Measurements from ENCODE around the gene TMPRSS11E.
"Not testable (repeated sequence)": the region's sequence is repeated elsewhere in the genome, so short reads cannot be mapped to it uniquely, and the experiment has no call there.

The TMPRSS11E gene, protein sequence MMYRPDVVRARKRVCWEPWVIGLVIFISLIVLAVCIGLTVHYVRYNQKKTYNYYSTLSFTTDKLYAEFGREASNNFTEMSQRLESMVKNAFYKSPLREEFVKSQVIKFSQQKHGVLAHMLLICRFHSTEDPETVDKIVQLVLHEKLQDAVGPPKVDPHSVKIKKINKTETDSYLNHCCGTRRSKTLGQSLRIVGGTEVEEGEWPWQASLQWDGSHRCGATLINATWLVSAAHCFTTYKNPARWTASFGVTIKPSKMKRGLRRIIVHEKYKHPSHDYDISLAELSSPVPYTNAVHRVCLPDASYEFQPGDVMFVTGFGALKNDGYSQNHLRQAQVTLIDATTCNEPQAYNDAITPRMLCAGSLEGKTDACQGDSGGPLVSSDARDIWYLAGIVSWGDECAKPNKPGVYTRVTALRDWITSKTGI

DNA sequence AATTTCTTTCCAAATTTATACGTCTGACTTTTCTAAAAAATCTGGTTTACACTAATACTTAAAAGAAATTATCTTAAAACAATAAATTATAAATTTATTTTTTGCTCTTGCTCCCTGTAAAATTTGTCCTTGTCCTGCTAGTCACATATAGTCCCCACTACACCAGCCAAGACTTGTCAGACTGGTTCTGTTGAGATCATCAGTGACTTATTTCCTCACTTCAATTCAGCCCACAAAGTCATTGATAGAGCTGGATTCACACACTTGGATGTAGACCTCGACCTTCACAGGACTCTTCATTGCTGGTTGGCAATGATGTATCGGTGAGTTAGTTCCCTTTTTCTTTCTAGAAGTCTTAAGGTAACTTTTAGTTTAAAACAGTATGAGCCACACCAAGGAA lies at the start of gene TMPRSS11E:
TSS of gene TMPRSS11E (plus strand) at position 263 of the 400 bp plus-strand sequence. CDS start at position 313, 50 bp downstream.
- Histone ChIP-seq H3K4me3 (ENCODE audit: low read depth in 1 of 2, low read length in 2 of 2) (no peak within 1 kb of the TSS), H3K27me3 (ENCODE audit: control insufficient read depth in 1 of 2, insufficient read depth in 2 of 2, low read length in 2 of 2) (no peaks in the 10 kb centered on the region), H3K27ac (ENCODE audit: low read depth, low read length) (no peak within 1 kb of the TSS), H3K9ac (ENCODE audit: low read depth in 1 of 2, low read length in 2 of 2) (no peak within 1 kb of the TSS), H3K4me1 (ENCODE audit: control insufficient read depth in 1 of 2, insufficient read depth in 2 of 2, low read length in 2 of 2) (no peaks in the 10 kb centered on the region), H3K9me3 (ENCODE audit: control insufficient read depth in 1 of 2, low read length in 2 of 2) (no peaks in the 10 kb centered on the region), H3K36me3 (ENCODE audit: control insufficient read depth in 1 of 2, insufficient read depth in 2 of 2, low read length in 2 of 2) (no peaks in the 10 kb centered on the region)

DNA sequence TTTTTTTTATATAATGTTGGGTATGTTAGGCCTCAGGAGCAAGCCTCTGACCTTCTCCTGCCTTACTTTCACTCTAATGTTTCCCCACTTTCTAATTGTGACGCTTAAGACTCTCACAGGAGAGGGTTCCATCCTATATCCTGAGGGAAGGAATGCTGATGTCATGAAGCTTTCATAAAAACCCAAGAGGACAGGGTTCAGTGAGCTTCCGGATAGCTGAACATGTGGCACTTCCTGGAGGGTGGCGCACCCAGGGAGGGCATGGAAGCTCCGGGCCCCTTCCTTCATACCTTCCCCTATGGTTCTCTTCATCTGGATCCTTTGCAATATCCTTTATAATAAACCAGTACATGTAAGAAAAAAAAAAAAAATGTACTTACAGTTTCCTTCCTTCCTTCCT lies 48.0 kb upstream of the TMPRSS11E start:
- Histone ChIP-seq H3K9me3 (ENCODE audit: control insufficient read depth in 1 of 2, low read length in 2 of 2) (no peaks in the 10 kb centered on the region), H3K4me1 (ENCODE audit: control insufficient read depth in 1 of 2, insufficient read depth in 2 of 2, low read length in 2 of 2) (no peaks in the 10 kb centered on the region), H3K4me3 (ENCODE audit: low read depth in 1 of 2, low read length in 2 of 2) (no peak overlapping the region), H3K27me3 (ENCODE audit: control insufficient read depth in 1 of 2, insufficient read depth in 2 of 2, low read length in 2 of 2) (no peaks in the 10 kb centered on the region), H3K36me3 (ENCODE audit: control insufficient read depth in 1 of 2, insufficient read depth in 2 of 2, low read length in 2 of 2) (no peaks in the 10 kb centered on the region), H3K27ac (ENCODE audit: low read depth, low read length) (no peak overlapping the region), H3K9ac (ENCODE audit: low read depth in 1 of 2, low read length in 2 of 2) (no peak overlapping the region)

DNA sequence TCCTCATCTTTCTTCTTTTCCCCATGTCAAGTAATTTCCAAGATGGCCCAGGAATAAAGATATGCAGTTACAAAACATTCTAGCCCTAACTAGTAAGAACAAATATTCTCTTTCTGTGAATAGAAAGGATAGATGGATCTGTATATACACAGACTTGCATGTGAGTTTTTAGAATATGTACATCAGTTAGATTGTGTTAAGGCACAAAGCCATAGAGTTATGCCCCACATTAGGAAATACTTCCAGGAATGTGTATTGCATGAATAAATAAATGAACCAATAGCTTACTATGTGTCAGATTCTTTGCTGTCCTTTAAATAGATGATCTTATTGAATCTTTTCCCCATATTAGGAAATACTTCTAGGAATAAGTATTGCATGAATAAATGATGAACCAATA lies 46.0 kb upstream of the TMPRSS11E start:
- H3K27ac ChIP-seq (ENCODE audit: low read depth, low read length), result no peak overlapping the region
- H3K36me3 ChIP-seq (ENCODE audit: control insufficient read depth in 1 of 2, insufficient read depth in 2 of 2, low read length in 2 of 2), result no peaks in the 10 kb centered on the region
- H3K27me3 ChIP-seq (ENCODE audit: control insufficient read depth in 1 of 2, insufficient read depth in 2 of 2, low read length in 2 of 2), result no peaks in the 10 kb centered on the region
- no peaks in the 10 kb centered on the region for H3K9me3 ChIP-seq (ENCODE audit: control insufficient read depth in 1 of 2, low read length in 2 of 2)
- H3K4me3 ChIP-seq (ENCODE audit: low read depth in 1 of 2, low read length in 2 of 2), result no peak overlapping the region
- no peak overlapping the region for H3K9ac ChIP-seq (ENCODE audit: low read depth in 1 of 2, low read length in 2 of 2)
- no peaks in the 10 kb centered on the region for H3K4me1 ChIP-seq (ENCODE audit: control insufficient read depth in 1 of 2, insufficient read depth in 2 of 2, low read length in 2 of 2)

DNA sequence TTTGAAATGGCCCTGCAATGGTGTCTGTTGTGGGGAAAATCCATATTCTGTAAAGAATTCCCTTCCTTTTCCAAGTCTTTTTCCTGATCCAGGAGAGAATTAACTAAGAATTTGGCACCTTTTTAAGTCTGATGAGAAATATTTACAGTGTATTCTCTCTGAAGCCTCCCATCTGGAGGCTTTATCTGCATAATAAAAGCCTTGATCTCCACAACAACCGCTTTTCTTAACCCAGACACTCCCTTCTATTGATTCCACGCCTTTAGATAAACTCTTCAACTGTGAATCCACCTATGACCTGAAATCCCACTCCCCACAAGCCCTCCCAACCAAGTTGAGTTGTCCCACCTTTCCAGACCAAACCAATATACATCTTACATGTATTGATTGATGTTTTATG lies 43.1 kb upstream of the TMPRSS11E start:
- no peak overlapping the region for H3K4me3 ChIP-seq (ENCODE audit: low read depth in 1 of 2, low read length in 2 of 2)
- no peaks in the 10 kb centered on the region for H3K9me3 ChIP-seq (ENCODE audit: control insufficient read depth in 1 of 2, low read length in 2 of 2)
- H3K4me1 ChIP-seq (ENCODE audit: control insufficient read depth in 1 of 2, insufficient read depth in 2 of 2, low read length in 2 of 2), result no peaks in the 10 kb centered on the region
- H3K36me3 ChIP-seq (ENCODE audit: control insufficient read depth in 1 of 2, insufficient read depth in 2 of 2, low read length in 2 of 2), result no peaks in the 10 kb centered on the region
- no peaks in the 10 kb centered on the region for H3K27me3 ChIP-seq (ENCODE audit: control insufficient read depth in 1 of 2, insufficient read depth in 2 of 2, low read length in 2 of 2)
- H3K27ac ChIP-seq (ENCODE audit: low read depth, low read length), result no peak overlapping the region
- H3K9ac ChIP-seq (ENCODE audit: low read depth in 1 of 2, low read length in 2 of 2), result no peak overlapping the region

DNA sequence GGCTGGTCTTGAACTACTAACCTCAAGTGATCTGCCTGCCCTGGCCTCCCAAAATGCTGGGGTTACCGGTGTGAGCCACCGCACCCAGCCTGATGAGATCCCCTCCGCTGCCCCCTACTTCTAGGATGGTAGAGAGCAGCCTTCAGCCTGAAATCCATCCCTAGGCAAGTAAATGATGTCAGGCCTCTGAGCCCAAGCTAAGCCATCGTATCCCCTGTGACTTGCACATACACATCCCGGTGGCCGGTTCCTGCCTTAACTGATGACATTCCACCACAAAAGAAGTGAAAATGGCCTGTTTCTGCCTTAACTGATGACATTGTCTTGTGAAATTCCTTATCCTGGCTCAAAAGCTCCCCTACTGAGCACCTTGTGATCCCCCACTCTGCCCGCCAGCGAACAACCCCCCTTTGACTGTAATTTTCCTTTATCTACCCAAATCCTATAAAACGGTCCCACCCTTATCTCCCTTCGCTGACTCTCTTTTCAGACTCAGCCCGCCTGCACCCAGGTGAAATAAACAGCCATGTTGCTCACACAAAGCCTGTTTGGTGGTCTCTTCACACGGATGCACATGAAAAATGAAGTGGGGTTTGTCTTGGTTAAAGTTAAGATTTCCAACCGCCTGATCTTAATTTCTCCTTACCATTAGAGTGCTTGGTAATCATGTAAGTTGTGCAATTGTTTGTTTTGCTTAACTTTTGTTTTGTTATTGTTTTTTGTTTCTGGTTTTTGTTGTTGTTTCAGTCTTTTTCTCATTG lies 41.4 kb upstream of the TMPRSS11E start:
- not testable (repeated sequence) for H3K9ac ChIP-seq (ENCODE audit: low read depth in 1 of 2, low read length in 2 of 2); H3K4me3 ChIP-seq (ENCODE audit: low read depth in 1 of 2, low read length in 2 of 2); H3K27ac ChIP-seq (ENCODE audit: low read depth, low read length); H3K36me3 ChIP-seq (ENCODE audit: control insufficient read depth in 1 of 2, insufficient read depth in 2 of 2, low read length in 2 of 2); H3K4me1 ChIP-seq (ENCODE audit: control insufficient read depth in 1 of 2, insufficient read depth in 2 of 2, low read length in 2 of 2); H3K27me3 ChIP-seq (ENCODE audit: control insufficient read depth in 1 of 2, insufficient read depth in 2 of 2, low read length in 2 of 2); H3K9me3 ChIP-seq (ENCODE audit: control insufficient read depth in 1 of 2, low read length in 2 of 2)

DNA sequence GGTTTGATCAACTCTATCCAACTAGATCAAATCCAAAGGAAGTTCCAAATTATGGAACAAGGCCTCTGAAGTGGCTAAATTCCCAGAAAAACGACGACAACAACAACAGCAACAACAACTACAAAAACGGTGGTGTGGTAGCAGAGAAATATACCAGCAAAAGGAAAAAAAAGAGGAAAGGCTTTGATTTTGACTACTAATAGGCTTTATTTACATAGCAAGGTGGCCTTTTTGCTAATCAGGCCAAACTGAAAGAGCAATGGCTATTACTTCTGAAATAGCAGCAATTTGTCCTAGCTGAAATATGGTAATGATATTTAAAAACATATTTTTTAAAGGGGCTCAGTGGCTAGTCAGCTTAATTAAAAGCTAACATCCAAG lies 40.8 kb upstream of the TMPRSS11E start:
- H3K4me1 ChIP-seq (ENCODE audit: control insufficient read depth in 1 of 2, insufficient read depth in 2 of 2, low read length in 2 of 2), result no peaks in the 10 kb centered on the region

DNA sequence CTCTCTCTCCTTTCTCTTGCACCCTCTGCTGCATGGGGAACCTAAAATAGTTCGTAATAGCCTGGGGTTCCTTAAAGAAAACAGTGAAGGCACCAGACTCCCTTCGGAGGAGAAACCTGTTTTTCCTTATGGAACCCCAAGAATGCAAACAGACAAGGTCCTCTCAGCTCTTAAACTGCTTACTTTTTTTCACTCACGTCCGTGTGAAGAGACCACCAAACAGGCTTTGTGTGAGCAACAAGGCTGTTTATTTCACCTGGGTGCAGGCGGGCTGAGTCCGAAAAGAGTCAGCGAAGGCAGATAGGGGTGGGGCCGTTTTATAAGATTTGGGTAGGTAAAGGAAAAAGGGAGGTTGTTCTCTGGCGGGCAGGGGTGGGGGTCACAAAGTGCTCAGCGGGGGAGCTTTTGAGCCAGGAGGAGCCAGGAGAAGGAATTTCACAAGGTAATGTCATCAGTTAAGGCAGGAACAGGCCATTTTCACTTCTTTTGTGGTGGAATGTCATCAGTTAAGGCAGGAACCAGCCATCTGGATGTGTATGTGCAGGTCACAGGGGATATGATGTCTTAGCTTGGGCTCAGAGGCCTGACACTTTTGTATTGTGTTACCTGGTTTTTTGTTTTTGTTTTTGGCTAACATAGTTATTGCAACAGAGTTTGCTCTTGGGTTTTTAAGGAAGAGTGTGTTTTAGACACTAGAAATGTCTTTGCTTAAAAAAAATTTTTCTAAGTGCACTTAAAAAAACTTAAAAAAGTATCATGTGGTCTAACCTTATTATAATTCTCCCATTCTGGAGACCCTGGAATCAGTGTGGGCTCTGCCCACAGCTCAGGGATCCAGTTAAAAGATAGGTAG lies 40.0 kb upstream of the TMPRSS11E start:
- H3K9me3 ChIP-seq (ENCODE audit: control insufficient read depth in 1 of 2, low read length in 2 of 2); H3K27ac ChIP-seq (ENCODE audit: low read depth, low read length); H3K9ac ChIP-seq (ENCODE audit: low read depth in 1 of 2, low read length in 2 of 2); H3K36me3 ChIP-seq (ENCODE audit: control insufficient read depth in 1 of 2, insufficient read depth in 2 of 2, low read length in 2 of 2); H3K27me3 ChIP-seq (ENCODE audit: control insufficient read depth in 1 of 2, insufficient read depth in 2 of 2, low read length in 2 of 2); H3K4me1 ChIP-seq (ENCODE audit: control insufficient read depth in 1 of 2, insufficient read depth in 2 of 2, low read length in 2 of 2); H3K4me3 ChIP-seq (ENCODE audit: low read depth in 1 of 2, low read length in 2 of 2): not testable (repeated sequence)

More for the DNA sequence above, 40.8 kb upstream of the TMPRSS11E start:
- H3K27me3 ChIP-seq (ENCODE audit: control insufficient read depth in 1 of 2, insufficient read depth in 2 of 2, low read length in 2 of 2), result no peaks in the 10 kb centered on the region
- H3K4me3 ChIP-seq (ENCODE audit: low read depth in 1 of 2, low read length in 2 of 2), result no peak overlapping the region
- no peaks in the 10 kb centered on the region for H3K9me3 ChIP-seq (ENCODE audit: control insufficient read depth in 1 of 2, low read length in 2 of 2)
- no peaks in the 10 kb centered on the region for H3K36me3 ChIP-seq (ENCODE audit: control insufficient read depth in 1 of 2, insufficient read depth in 2 of 2, low read length in 2 of 2)
- no peak overlapping the region for H3K27ac ChIP-seq (ENCODE audit: low read depth, low read length)
- no peak overlapping the region for H3K9ac ChIP-seq (ENCODE audit: low read depth in 1 of 2, low read length in 2 of 2)

DNA sequence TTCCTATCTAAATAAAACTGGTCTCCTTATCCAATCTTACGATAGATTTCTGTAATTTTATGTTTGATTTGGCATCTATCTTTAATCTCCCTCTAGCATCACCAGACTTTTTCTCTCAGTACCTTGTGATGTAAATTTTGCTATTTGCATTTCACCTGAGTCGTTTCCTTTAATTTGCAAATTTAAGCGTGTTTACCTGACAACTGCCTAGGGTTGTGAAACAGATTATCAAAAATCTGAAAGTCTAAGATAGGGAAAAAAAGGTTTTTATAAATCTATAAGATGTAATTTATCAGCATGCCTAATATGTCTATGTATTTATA lies 39.4 kb upstream of the TMPRSS11E start:
- Histone ChIP-seq H3K9me3 (ENCODE audit: control insufficient read depth in 1 of 2, low read length in 2 of 2) (no peaks in the 10 kb centered on the region), H3K36me3 (ENCODE audit: control insufficient read depth in 1 of 2, insufficient read depth in 2 of 2, low read length in 2 of 2) (no peaks in the 10 kb centered on the region), H3K4me1 (ENCODE audit: control insufficient read depth in 1 of 2, insufficient read depth in 2 of 2, low read length in 2 of 2) (no peaks in the 10 kb centered on the region), H3K4me3 (ENCODE audit: low read depth in 1 of 2, low read length in 2 of 2) (no peak overlapping the region), H3K27me3 (ENCODE audit: control insufficient read depth in 1 of 2, insufficient read depth in 2 of 2, low read length in 2 of 2) (no peaks in the 10 kb centered on the region), H3K27ac (ENCODE audit: low read depth, low read length) (no peak overlapping the region), H3K9ac (ENCODE audit: low read depth in 1 of 2, low read length in 2 of 2) (no peak overlapping the region)

DNA sequence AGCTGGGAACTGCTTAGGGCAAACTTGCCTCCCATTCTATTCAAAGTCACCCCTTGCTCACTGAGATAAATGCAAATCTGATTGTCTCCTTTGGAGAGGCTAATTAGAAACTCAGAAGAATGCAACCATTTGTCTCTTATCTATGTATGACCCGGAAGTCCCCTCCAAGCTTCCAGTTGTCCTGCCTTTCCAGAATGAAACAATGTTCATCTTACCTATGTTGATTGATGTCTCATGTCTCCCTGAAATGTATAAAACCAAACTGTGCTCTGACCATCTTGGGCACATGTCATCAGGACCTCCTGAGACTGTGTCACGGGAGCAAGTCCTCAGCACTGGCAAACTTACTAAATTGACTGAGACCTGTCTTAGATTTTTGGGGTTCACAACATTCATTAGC lies 37.1 kb upstream of the TMPRSS11E start:
- H3K27me3 ChIP-seq (ENCODE audit: control insufficient read depth in 1 of 2, insufficient read depth in 2 of 2, low read length in 2 of 2), result no peaks in the 10 kb centered on the region

DNA sequence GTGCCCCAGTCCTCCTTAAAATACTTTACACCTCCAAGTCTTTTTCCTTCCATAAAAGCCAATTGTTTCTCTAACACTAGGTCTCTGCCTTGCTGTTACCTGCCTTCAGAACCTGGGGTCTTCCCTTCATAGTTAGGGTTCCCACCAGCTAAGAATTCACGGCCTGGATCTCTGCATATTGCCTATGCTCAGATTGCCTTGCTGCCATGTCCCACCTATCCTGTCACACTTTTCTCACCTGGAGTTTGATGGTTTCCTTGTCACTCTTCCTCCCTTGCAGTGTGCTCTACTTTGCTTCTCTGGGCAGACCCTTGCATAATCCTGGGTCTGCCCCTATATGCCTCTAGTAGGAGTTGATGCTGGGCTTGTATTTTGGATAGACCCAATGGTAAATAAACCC lies 36.6 kb upstream of the TMPRSS11E start:
- Histone ChIP-seq H3K36me3 (ENCODE audit: control insufficient read depth in 1 of 2, insufficient read depth in 2 of 2, low read length in 2 of 2) (no peaks in the 10 kb centered on the region), H3K4me1 (ENCODE audit: control insufficient read depth in 1 of 2, insufficient read depth in 2 of 2, low read length in 2 of 2) (no peaks in the 10 kb centered on the region), H3K27ac (ENCODE audit: low read depth, low read length) (no peak overlapping the region), H3K9ac (ENCODE audit: low read depth in 1 of 2, low read length in 2 of 2) (no peak overlapping the region), H3K27me3 (ENCODE audit: control insufficient read depth in 1 of 2, insufficient read depth in 2 of 2, low read length in 2 of 2) (no peaks in the 10 kb centered on the region), H3K9me3 (ENCODE audit: control insufficient read depth in 1 of 2, low read length in 2 of 2) (no peaks in the 10 kb centered on the region), H3K4me3 (ENCODE audit: low read depth in 1 of 2, low read length in 2 of 2) (no peak overlapping the region)

More for the DNA sequence above, 37.1 kb upstream of the TMPRSS11E start:
- Histone ChIP-seq H3K36me3 (ENCODE audit: control insufficient read depth in 1 of 2, insufficient read depth in 2 of 2, low read length in 2 of 2) (no peaks in the 10 kb centered on the region), H3K9ac (ENCODE audit: low read depth in 1 of 2, low read length in 2 of 2) (no peak overlapping the region), H3K4me1 (ENCODE audit: control insufficient read depth in 1 of 2, insufficient read depth in 2 of 2, low read length in 2 of 2) (no peaks in the 10 kb centered on the region), H3K4me3 (ENCODE audit: low read depth in 1 of 2, low read length in 2 of 2) (no peak overlapping the region), H3K9me3 (ENCODE audit: control insufficient read depth in 1 of 2, low read length in 2 of 2) (no peaks in the 10 kb centered on the region), H3K27ac (ENCODE audit: low read depth, low read length) (no peak overlapping the region)
